Uterus (tissue), 4 donors: Measurements from ENCODE around the gene GPER1. TPM values are rescaled to one million over a fixed set of nuclear protein-coding genes. Genes with fewer than 3 reads are reported as not detected.

Experiments
- DNase-seq, 2 donors: peaks; one replicate each; pipeline ENCODE4 v3.0.0-alpha.2; 2019 to 2020
- H3K27ac ChIP-seq, 2 donors: fragments of 200-600 bp; sonication (generic); 1 replicate in 1 of 2; 2 replicates in 1 of 2; pipeline ENCODE4 v1.5.1; 2016 to 2018
- H3K27me3 ChIP-seq, 2 donors: fragments of 200-600 bp; sonication (generic); one replicate each; pipeline ENCODE4 v1.5.1; 2018 to 2019; ENCODE audit warnings: control low read depth in 1 of 2
- H3K36me3 ChIP-seq, 2 donors: fragments of 200-600 bp; sonication (generic); one replicate each; pipeline ENCODE4 v1.5.1; 2019; ENCODE audit warnings: control low read depth in 1 of 2
- H3K4me1 ChIP-seq, 2 donors: fragments of 200-600 bp; sonication (generic); one replicate each; pipeline ENCODE4 v1.5.1; 2018 to 2019; ENCODE audit warnings: control low read depth in 1 of 2
- H3K4me3 ChIP-seq, 2 donors: fragments of 200-600 bp; sonication (generic); 1 replicate in 1 of 2; 2 replicates in 1 of 2; pipeline ENCODE4 v1.5.1; 2018 to 2019; ENCODE audit warnings: mild to moderate bottlenecking in 1 of 2
- H3K9me3 ChIP-seq, 2 donors: fragments of 200-600 bp; sonication (generic); one replicate each; pipeline ENCODE4 v1.5.1; 2019; ENCODE audit warnings: control low read depth in 1 of 2
- CTCF ChIP-seq, 4 experiments: fragments of 200-600 bp in 2 of 4; fragments of 450-650 bp in 2 of 4; sonication (generic) in 2 of 4; IDR thresholded peaks; one replicate each; pipeline ENCODE4 v1.5.1; 2016 to 2019; ENCODE audit warnings: antibody characterized with exemption in 4 of 4, mild to moderate bottlenecking in 2 of 4, moderate library complexity in 1 of 4
- POLR2A ChIP-seq, 2 donors: fragments of 450-650 bp; IDR thresholded peaks; one replicate each; pipeline ENCODE4 v1.6.1; 2016; ENCODE audit warnings: antibody characterized with exemption in 2 of 2, mild to moderate bottlenecking in 1 of 2, moderate library complexity in 1 of 2
- intact Hi-C: fragments of 100-400 bp; cut with DNase I; formaldehyde crosslinking; loops from one replicate; pipeline ENCODE4 v1.15.1; 2023; ENCODE audit warnings: low total_unique reads
- total RNA-seq, 4 donors: library from RNA; depleted of rRNA in 3 of 4; stranded (reverse); fragments of >200 nt in 3 of 4; gene quantifications; one replicate each; pipeline versions ENCODE4 v1.1.0 to v1.2.4, GENCODE V29; 2014 to 2023
- donor health status: DM: yes; HTN: yes; CAD: no.

The GPER1 gene
- total RNA-seq, 4 donors from 2014 or later: 1.3 to 10.6 (median 5.0) TPM

GRCh38 chr7:1098243-1099153 lies 10.6 kb downstream of the GPER1 start:
- DNase-seq: no peak
- TF ChIP-seq POLR2A (IDR thresholded peaks at IDR 0.05) (no peak), CTCF (IDR thresholded peaks at IDR 0.05) (no peak)
- Histone ChIP-seq H3K9me3 (no peaks in the 10 kb centered on the region), H3K36me3 (no peaks in the 10 kb centered on the region), H3K4me3 (no peak overlapping the region), H3K4me1 (no peaks in the 10 kb centered on the region), H3K27ac (no peak overlapping the region), H3K27me3 (no peaks in the 10 kb centered on the region)
- intact Hi-C loops: no loop called here

- Histone ChIP-seq H3K27me3 (no peaks in the 10 kb centered on the region), H3K9me3 (no peaks in the 10 kb centered on the region), H3K27ac (no peak overlapping the region), H3K36me3 (no peaks in the 10 kb centered on the region), H3K4me3 (no peak overlapping the region), H3K4me1 (no peaks in the 10 kb centered on the region)
- no peak for DNase-seq
- TF ChIP-seq CTCF (IDR thresholded peaks at IDR 0.05) (no peak), POLR2A (IDR thresholded peaks at IDR 0.05) (no peak)
- intact Hi-C loops: no loop called here
These were observed 11.2 kb downstream of the GPER1 start for GRCh38 chr7:1099154-1099542.

- TF ChIP-seq POLR2A (IDR thresholded peaks at IDR 0.05) (no peak), CTCF (IDR thresholded peaks at IDR 0.05) (no peak)
- H3K9me3 ChIP-seq: no peaks in the 10 kb centered on the region
- no peaks in the 10 kb centered on the region for H3K27me3 ChIP-seq
- H3K4me3 ChIP-seq: no peak overlapping the region
- H3K36me3 ChIP-seq: no peaks in the 10 kb centered on the region
- intact Hi-C loops: no loop called here
- DNase-seq: no peak
- no peaks in the 10 kb centered on the region for H3K4me1 ChIP-seq
- H3K27ac ChIP-seq: no peak overlapping the region
These were observed 11.7 kb downstream of the GPER1 start for GRCh38 chr7:1099637-1100036.

GRCh38 chr7:1100386-1100785 lies 12.5 kb downstream of the GPER1 start:
- no peaks in the 10 kb centered on the region for H3K9me3 ChIP-seq
- TF ChIP-seq CTCF (IDR thresholded peaks at IDR 0.05) (no peak), POLR2A (IDR thresholded peaks at IDR 0.05) (no peak)
- intact Hi-C loops: no loop called here
- no peaks in the 10 kb centered on the region for H3K4me1 ChIP-seq
- H3K36me3 ChIP-seq: no peaks in the 10 kb centered on the region
- DNase-seq: no peak
- no peak overlapping the region for H3K4me3 ChIP-seq
- no peak overlapping the region for H3K27ac ChIP-seq
- H3K27me3 ChIP-seq: no peaks in the 10 kb centered on the region

- Histone ChIP-seq H3K4me1 (no peaks in the 10 kb centered on the region), H3K9me3 (no peaks in the 10 kb centered on the region), H3K27me3 (no peaks in the 10 kb centered on the region), H3K4me3 (no peak overlapping the region), H3K27ac (no peak overlapping the region), H3K36me3 (no peaks in the 10 kb centered on the region)
- intact Hi-C loops: no loop called here
- no peak for DNase-seq
- no peak for TF ChIP-seq POLR2A (IDR thresholded peaks at IDR 0.05)
- TF ChIP-seq CTCF (IDR thresholded peaks at IDR 0.05): no peak
These were observed 13.1 kb downstream of the GPER1 start for GRCh38 chr7:1100834-1101562.
